ENCODE measurements around the gene PBOV1.

The PBOV1 gene

GRCh38 chr6:138188278-138188941 is 29.9 kb downstream of the PBOV1 start:
- no peak for TF ChIP-seq CTCF (IDR thresholded peaks at IDR 0.05)

- TF ChIP-seq CTCF (IDR thresholded peaks at IDR 0.05): no peak
Measured at GRCh38 chr6:138187156-138187555, 31.1 kb downstream of the PBOV1 start.

- no peak for TF ChIP-seq CTCF (IDR thresholded peaks at IDR 0.05)
Measured at GRCh38 chr6:138184230-138184629, 34.1 kb downstream of the PBOV1 start.

GRCh38 chr6:138183790-138184134 is 34.5 kb downstream of the PBOV1 start:
- no peak for TF ChIP-seq CTCF (IDR thresholded peaks at IDR 0.05)

GRCh38 chr6:138182939-138183789 is 35.1 kb downstream of the PBOV1 start:
- TF ChIP-seq CTCF (IDR thresholded peaks at IDR 0.05): no peak

GRCh38 chr6:138176652-138177232 is 41.5 kb downstream of the PBOV1 start:
- TF ChIP-seq CTCF (IDR thresholded peaks at IDR 0.05): no peak

- no peak for TF ChIP-seq CTCF (IDR thresholded peaks at IDR 0.05)
Measured at GRCh38 chr6:138175596-138175995, 42.7 kb downstream of the PBOV1 start.
